ENCODE data around the gene ANHX.

Gene ANHX

DNA sequence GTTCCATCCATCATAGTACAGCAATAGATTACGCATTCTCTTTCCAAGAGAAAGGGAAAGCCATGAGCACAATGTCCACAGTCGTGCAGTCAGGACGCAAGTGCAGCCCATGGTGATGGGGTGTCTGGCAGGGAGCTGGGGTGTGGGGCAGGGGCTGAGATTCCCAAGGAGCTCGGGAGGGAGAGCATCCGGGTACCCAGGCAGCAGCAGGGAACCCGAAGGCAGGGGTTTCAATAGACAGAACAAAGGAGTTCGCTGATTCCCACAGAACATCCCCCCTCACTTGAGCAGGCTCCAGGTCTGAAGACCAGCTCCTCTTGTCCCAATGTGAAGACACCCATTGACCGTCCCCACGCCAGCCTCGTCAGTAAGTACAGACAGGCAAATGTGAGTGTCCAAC lies 13.5 kb downstream of the ANHX start:
- H3K4me3 ChIP-seq (ENCODE audit: low read length) = no peak overlapping the region
- TF ChIP-seq, protein P1, sequence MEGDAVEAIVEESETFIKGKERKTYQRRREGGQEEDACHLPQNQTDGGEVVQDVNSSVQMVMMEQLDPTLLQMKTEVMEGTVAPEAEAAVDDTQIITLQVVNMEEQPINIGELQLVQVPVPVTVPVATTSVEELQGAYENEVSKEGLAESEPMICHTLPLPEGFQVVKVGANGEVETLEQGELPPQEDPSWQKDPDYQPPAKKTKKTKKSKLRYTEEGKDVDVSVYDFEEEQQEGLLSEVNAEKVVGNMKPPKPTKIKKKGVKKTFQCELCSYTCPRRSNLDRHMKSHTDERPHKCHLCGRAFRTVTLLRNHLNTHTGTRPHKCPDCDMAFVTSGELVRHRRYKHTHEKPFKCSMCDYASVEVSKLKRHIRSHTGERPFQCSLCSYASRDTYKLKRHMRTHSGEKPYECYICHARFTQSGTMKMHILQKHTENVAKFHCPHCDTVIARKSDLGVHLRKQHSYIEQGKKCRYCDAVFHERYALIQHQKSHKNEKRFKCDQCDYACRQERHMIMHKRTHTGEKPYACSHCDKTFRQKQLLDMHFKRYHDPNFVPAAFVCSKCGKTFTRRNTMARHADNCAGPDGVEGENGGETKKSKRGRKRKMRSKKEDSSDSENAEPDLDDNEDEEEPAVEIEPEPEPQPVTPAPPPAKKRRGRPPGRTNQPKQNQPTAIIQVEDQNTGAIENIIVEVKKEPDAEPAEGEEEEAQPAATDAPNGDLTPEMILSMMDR (IDR thresholded peaks at IDR 0.05; ENCODE audit: insufficient read depth, low read depth, low read length, missing control alignments) = no peak
- no peak for DNase-seq (ENCODE audit: low read depth)

GRCh38 chr12:133221241-133221640 lies 14.4 kb downstream of the ANHX start:
- TF ChIP-seq, protein P1 (IDR thresholded peaks at IDR 0.05; ENCODE audit: insufficient read depth, low read depth, low read length, missing control alignments) = no peak
- DNase-seq (ENCODE audit: low read depth) = no peak

GRCh38 chr12:133220521-133220920 lies 15.2 kb downstream of the ANHX start:
- DNase-seq (ENCODE audit: low read depth) = no peak
- H3K4me3 ChIP-seq (ENCODE audit: low read length) = no peak overlapping the region
- TF ChIP-seq, protein P1 (IDR thresholded peaks at IDR 0.05; ENCODE audit: insufficient read depth, low read depth, low read length, missing control alignments) = no peak

More at GRCh38 chr12:133221241-133221640, 14.4 kb downstream of the ANHX start:
- no peak overlapping the region for H3K4me3 ChIP-seq (ENCODE audit: low read length)

- H3K4me3 ChIP-seq (ENCODE audit: low read length) = no peak overlapping the region
- TF ChIP-seq, protein P1 (IDR thresholded peaks at IDR 0.05; ENCODE audit: insufficient read depth, low read depth, low read length, missing control alignments) = no peak
- DNase-seq (ENCODE audit: low read depth) = no peak
These were observed 18.5 kb downstream of the ANHX start for GRCh38 chr12:133217219-133217618.

GRCh38 chr12:133215724-133216123 lies 20.0 kb downstream of the ANHX start:
- DNase-seq (ENCODE audit: low read depth) = no peak
- H3K4me3 ChIP-seq (ENCODE audit: low read length) = no peak overlapping the region
- TF ChIP-seq, protein P1 (IDR thresholded peaks at IDR 0.05; ENCODE audit: insufficient read depth, low read depth, low read length, missing control alignments) = no peak

DNA sequence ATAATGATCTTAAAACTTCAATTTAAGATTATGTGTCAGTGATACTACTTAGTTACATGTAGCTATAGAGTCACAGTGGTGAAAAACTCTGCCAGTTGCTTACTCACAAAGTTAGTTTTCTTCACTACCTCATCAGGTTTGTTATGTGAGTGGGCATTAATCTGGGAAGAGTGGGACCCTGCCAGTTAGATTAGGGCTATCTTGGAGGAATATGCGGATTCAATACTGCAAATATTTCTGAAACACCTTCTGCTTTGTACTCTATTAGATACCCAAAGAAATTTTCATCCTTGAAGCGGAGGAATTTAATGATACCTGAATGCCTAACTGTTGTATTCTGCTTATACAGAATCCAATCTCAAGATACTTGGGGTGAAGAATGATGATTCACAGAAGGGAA lies 29.3 kb downstream of the ANHX start:
- no peak overlapping the region for H3K4me3 ChIP-seq (ENCODE audit: low read length)
- no peak for DNase-seq (ENCODE audit: low read depth)
- TF ChIP-seq, protein P1 (IDR thresholded peaks at IDR 0.05; ENCODE audit: insufficient read depth, low read depth, low read length, missing control alignments) = no peak

- no peak for DNase-seq (ENCODE audit: low read depth)
- no peak overlapping the region for H3K4me3 ChIP-seq (ENCODE audit: low read length)
- TF ChIP-seq, protein P1 (IDR thresholded peaks at IDR 0.05; ENCODE audit: insufficient read depth, low read depth, low read length, missing control alignments) = no peak
These were observed 31.4 kb downstream of the ANHX start for GRCh38 chr12:133204264-133204603.
